ENCODE results near the gene HCN2. TPM values are rescaled to one million over a fixed set of nuclear protein-coding genes. Genes with fewer than 3 reads are reported as not detected.

Gene HCN2
- total RNA-seq, 4 donors from 2014 or later: 0.19 to 0.50 (median 0.41) TPM

- peaks cover 8 to 23% (median 21%) of the 10 kb centered on the region in 4 donors for H3K4me1 ChIP-seq
- intact Hi-C loops (cut with DNase I): no loop called here
- peaks cover 0 to 30% (median 0%) of the 10 kb centered on the region in 4 donors for H3K27me3 ChIP-seq
- TF ChIP-seq POLR2AphosphoS5 (IDR thresholded peaks at IDR 0.05) (no peak), EP300 (IDR thresholded peaks at IDR 0.05) (no peak), CTCF (IDR thresholded peaks at IDR 0.05) (no peak), POLR2A (IDR thresholded peaks at IDR 0.05; ENCODE audit: low read depth) (no peak)
- no peak overlapping the region for H3K4me3 ChIP-seq
- H3K27ac ChIP-seq (replicated peaks in 1 of 4): no peak overlapping the region
- peaks cover 34 to 62% (median 56%) of the 10 kb centered on the region in 4 donors for H3K36me3 ChIP-seq
- DNase-seq (ENCODE audit: extremely low spot score): no peak
- WGBS: 91% methylated on average over 8 of the region's 40 CpGs
- no peaks in the 10 kb centered on the region for H3K9me3 ChIP-seq
Measured at GRCh38 chr19:581399-582111, 8.1 kb upstream of the HCN2 start.

- H3K27ac ChIP-seq (replicated peaks in 1 of 4): no peak overlapping the region
- WGBS: 83% methylated on average over 29 of the region's 31 CpGs
- H3K27me3 ChIP-seq: peaks cover 0 to 41% (median 0%) of the 10 kb centered on the region in 4 donors
- no peak overlapping the region for H3K4me3 ChIP-seq
- H3K9me3 ChIP-seq: no peaks in the 10 kb centered on the region
- no peak for TF ChIP-seq POLR2A (IDR thresholded peaks at IDR 0.05; ENCODE audit: low read depth)
- no peak for TF ChIP-seq CTCF (IDR thresholded peaks at IDR 0.05)
- TF ChIP-seq EP300 (IDR thresholded peaks at IDR 0.05): no peak
- TF ChIP-seq POLR2AphosphoS5 (IDR thresholded peaks at IDR 0.05): no peak
- no peak for DNase-seq (ENCODE audit: extremely low spot score)
- peaks cover under 1 to 17% (median 11%) of the 10 kb centered on the region in 4 donors for H3K4me1 ChIP-seq
- peaks cover 34 to 59% (median 53%) of the 10 kb centered on the region in 4 donors for H3K36me3 ChIP-seq
- intact Hi-C loops (cut with DNase I): no loop called here
Measured at GRCh38 chr19:582497-583197, 7.0 kb upstream of the HCN2 start.

- Histone ChIP-seq H3K4me3 (no peak overlapping the region), H3K4me1 (peaks cover 8 to 19% (median 13%) of the 10 kb centered on the region in 4 donors), H3K9me3 (no peaks in the 10 kb centered on the region), H3K36me3 (peaks cover 34 to 52% (median 46%) of the 10 kb centered on the region in 4 donors), H3K27me3 (peaks cover 0 to 48% (median 5%) of the 10 kb centered on the region in 4 donors), H3K27ac (replicated peaks in 1 of 4) (no peak overlapping the region)
- 88% methylated on average over 12 of the region's 27 CpGs for WGBS
- TF ChIP-seq EP300 (IDR thresholded peaks at IDR 0.05) (no peak), POLR2A (IDR thresholded peaks at IDR 0.05; ENCODE audit: low read depth) (no peak), CTCF (IDR thresholded peaks at IDR 0.05) (no peak), POLR2AphosphoS5 (IDR thresholded peaks at IDR 0.05) (no peak)
- no peak for DNase-seq (ENCODE audit: extremely low spot score)
- intact Hi-C loops (cut with DNase I): no loop called here
Measured at GRCh38 chr19:583198-583967, 6.3 kb upstream of the HCN2 start.

GRCh38 chr19:583968-584239 is 5.8 kb upstream of the HCN2 start:
- DNase-seq (ENCODE audit: extremely low spot score): no peak
- H3K27me3 ChIP-seq: peaks cover 0 to 54% (median 10%) of the 10 kb centered on the region in 4 donors
- intact Hi-C loops (cut with DNase I): no loop called here

More at GRCh38 chr19:583968-584239, 5.8 kb upstream of the HCN2 start:
- H3K4me3 ChIP-seq: no peak overlapping the region
- WGBS: 72% methylated on average over 5 of the region's 5 CpGs
- no peak overlapping the region for H3K27ac ChIP-seq (replicated peaks in 1 of 4)
- peaks cover 11 to 23% (median 18%) of the 10 kb centered on the region in 4 donors for H3K4me1 ChIP-seq
- no peaks in the 10 kb centered on the region for H3K9me3 ChIP-seq
- no peak for TF ChIP-seq CTCF (IDR thresholded peaks at IDR 0.05)
- TF ChIP-seq POLR2A (IDR thresholded peaks at IDR 0.05; ENCODE audit: low read depth): no peak
- no peak for TF ChIP-seq POLR2AphosphoS5 (IDR thresholded peaks at IDR 0.05)
- no peak for TF ChIP-seq EP300 (IDR thresholded peaks at IDR 0.05)
- peaks cover 34 to 50% (median 45%) of the 10 kb centered on the region in 4 donors for H3K36me3 ChIP-seq
